Skin epidermis (tissue), 12 donors: ENCODE measurements around the gene MACROD2.

ENCODE experiments used
- H3K27ac ChIP-seq, 21 experiments: fragments of 200-600 bp; sonication (generic) in 11 of 21; one replicate each; pipeline ENCODE4 v1.5.0; 2020; ENCODE audit warnings: mild to moderate bottlenecking in 3 of 21, inconsistent platforms in 2 of 21, moderate library complexity in 2 of 21
- H3K4me3 ChIP-seq, 7 experiments: fragments of 200-600 bp; sonication (generic) in 2 of 7; one replicate each; pipeline ENCODE4 v1.5.0; 2020; ENCODE audit warnings: inconsistent platforms in 2 of 7, mild to moderate bottlenecking in 2 of 7, moderate library complexity in 1 of 7

MACROD2 gene

GRCh38 chr20:16100111-16100510 is 2104.8 kb downstream of the MACROD2 start:
- H3K4me3 ChIP-seq, result no peak overlapping the region

DNA sequence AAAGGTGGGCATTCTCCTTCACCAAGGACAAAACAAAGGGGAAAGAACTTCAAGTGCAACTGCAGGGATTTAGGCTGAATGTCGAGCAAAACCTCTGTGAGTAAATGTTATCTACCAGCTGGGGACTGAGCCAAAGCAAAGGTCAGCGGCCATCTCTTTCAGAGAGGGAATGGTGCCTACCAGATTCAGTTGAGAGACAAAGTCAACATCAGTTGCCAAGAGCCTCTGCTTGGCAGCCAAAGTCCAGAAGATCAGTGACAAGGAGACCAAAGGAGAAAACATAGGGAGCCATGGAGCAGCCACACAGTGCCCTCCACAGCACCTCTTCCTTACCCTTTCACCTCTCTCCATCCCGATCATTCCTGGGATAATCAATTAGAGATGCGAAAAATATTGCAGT is 2105.5 kb downstream of the MACROD2 start:
- Histone ChIP-seq H3K4me3 (no peak overlapping the region), H3K27ac (no peak overlapping the region)

More at GRCh38 chr20:16100111-16100510, 2104.8 kb downstream of the MACROD2 start:
- H3K27ac ChIP-seq, result no peak overlapping the region
